Measurements from ENCODE around the gene NXPH3.

Gene NXPH3

DNA sequence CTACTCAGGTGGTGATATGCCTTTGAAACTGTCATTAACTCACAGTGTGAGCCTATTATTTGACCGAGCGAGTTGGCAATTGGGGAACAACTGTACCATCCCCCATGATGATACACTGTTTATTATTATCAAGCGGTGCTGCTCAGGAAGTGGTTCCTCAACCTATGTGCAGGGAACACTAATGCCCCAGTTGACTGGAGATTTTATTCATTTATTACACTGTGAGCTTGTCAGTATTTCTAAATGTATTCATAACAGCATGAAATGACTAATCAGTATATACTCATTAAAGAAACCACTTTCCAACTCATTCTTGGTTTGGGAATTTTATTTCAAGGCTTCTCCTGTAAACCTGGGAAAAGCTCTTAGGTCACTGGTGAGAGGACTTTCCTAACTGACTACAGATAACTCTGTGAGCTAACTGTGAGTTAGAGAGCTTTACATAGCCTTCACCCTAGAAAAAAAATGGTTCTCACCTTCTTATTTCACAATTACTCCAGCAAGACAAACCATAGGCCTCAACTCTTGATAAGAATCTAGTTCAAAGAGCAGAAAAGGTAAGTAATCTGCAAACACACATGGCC is 42.4 kb downstream of the NXPH3 start:
- DNase-seq (ENCODE audit: extremely low read depth, low read depth) = no peak
- H3K4me3 ChIP-seq (replicated peaks; ENCODE audit: low read depth, low read length) = no peak overlapping the region
- TF ChIP-seq, protein P1, sequence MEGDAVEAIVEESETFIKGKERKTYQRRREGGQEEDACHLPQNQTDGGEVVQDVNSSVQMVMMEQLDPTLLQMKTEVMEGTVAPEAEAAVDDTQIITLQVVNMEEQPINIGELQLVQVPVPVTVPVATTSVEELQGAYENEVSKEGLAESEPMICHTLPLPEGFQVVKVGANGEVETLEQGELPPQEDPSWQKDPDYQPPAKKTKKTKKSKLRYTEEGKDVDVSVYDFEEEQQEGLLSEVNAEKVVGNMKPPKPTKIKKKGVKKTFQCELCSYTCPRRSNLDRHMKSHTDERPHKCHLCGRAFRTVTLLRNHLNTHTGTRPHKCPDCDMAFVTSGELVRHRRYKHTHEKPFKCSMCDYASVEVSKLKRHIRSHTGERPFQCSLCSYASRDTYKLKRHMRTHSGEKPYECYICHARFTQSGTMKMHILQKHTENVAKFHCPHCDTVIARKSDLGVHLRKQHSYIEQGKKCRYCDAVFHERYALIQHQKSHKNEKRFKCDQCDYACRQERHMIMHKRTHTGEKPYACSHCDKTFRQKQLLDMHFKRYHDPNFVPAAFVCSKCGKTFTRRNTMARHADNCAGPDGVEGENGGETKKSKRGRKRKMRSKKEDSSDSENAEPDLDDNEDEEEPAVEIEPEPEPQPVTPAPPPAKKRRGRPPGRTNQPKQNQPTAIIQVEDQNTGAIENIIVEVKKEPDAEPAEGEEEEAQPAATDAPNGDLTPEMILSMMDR (IDR thresholded peaks at IDR 0.05; ENCODE audit: low read depth, low read length, missing control alignments) = no peak

DNA sequence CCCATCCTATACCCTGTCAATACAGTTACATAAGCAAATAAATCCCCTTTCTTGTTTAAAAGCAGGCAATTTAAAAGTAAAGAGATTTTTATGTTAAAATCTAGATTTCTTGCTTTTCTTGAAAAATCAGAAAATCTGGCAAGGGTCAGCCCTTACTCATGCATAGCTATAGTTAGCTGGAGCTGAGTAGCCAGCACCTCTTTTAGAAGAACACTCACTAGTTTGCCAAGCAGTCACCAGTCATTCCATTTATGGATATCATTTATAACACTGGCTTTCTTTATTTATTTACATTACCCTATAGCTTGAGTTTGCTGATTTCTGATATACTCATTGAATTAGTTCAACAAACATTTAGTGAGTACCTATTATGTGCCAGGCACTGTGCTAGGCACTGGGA is 45.7 kb downstream of the NXPH3 start:
- H3K4me3 ChIP-seq (replicated peaks; ENCODE audit: low read depth, low read length) = no peak overlapping the region
- TF ChIP-seq, protein P1 (IDR thresholded peaks at IDR 0.05; ENCODE audit: low read depth, low read length, missing control alignments) = no peak
- no peak for DNase-seq (ENCODE audit: extremely low read depth, low read depth)

DNA sequence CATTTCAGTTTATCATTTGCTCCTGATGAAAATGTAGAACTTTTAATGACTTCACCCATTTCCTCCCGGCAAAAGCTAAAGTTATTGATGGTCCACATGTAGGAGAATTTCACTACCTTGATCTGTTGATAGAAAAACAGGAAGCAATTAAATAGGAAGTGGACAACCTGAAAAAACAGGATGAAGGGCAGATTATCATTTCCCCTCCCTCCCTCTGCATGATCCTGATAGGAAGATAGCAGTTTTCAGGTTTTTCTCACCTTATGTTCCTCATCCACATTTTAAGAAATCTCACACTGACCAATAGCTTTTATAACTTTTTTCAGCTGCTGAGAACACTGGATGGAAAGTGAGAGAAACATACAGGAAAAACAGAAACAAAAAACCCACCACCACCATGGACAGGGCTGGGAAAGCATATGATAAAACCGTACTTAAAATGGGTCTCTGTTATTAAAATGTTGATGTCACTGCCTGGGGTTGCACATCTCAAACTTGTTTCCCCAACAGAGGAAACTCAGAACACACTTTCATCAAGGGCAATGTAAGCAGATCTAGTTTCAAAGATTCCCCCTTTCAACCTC is 46.4 kb downstream of the NXPH3 start:
- DNase-seq (ENCODE audit: extremely low read depth, low read depth) = no peak
- TF ChIP-seq, protein P1 (IDR thresholded peaks at IDR 0.05; ENCODE audit: low read depth, low read length, missing control alignments) = no peak
- H3K4me3 ChIP-seq (replicated peaks; ENCODE audit: low read depth, low read length) = no peak overlapping the region

DNA sequence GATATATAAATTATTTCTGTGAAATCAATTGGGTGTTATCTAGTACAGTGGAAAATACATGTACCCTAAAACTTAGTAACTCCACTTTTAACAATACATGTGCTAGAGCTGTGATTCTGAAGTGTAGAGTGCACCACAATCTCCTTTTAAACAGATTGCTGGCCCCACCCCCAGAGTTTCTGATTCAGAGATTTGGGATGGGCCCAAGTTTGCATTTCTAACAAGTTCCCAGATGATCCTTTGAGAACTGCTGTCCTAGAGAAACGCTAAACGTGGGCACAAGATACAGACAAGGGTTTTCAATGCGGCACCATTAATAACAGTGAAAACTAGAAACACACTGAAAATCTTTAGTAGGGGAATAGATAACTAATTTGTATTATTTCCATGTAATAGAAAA is 49.2 kb downstream of the NXPH3 start:
- H3K4me3 ChIP-seq (replicated peaks; ENCODE audit: low read depth, low read length) = no peak overlapping the region
- DNase-seq (ENCODE audit: extremely low read depth, low read depth) = peak; percentile 21
- TF ChIP-seq, protein P1 (IDR thresholded peaks at IDR 0.05; ENCODE audit: low read depth, low read length, missing control alignments) = no peak

DNA sequence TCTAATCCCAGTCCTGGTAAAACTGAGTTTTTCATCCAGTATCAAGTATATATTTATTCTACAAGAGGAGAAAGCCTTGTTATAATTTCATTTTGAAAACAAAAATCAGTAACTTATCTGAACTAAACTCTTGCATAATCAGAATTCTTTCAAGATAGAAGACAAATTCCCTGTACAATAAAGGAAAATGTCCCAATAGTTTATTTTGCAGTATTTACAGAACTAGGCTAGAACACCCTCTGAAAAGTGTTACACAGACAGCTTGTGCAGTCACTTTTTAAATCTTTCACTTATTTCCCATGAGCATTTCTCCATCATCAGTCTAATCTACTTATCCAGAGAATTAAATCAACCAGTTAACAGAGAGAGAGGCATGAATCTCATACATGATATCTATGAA is 53.8 kb downstream of the NXPH3 start:
- no peak for DNase-seq (ENCODE audit: extremely low read depth, low read depth)
- no peak overlapping the region for H3K4me3 ChIP-seq (replicated peaks; ENCODE audit: low read depth, low read length)
- TF ChIP-seq, protein P1 (IDR thresholded peaks at IDR 0.05; ENCODE audit: low read depth, low read length, missing control alignments) = no peak

DNA sequence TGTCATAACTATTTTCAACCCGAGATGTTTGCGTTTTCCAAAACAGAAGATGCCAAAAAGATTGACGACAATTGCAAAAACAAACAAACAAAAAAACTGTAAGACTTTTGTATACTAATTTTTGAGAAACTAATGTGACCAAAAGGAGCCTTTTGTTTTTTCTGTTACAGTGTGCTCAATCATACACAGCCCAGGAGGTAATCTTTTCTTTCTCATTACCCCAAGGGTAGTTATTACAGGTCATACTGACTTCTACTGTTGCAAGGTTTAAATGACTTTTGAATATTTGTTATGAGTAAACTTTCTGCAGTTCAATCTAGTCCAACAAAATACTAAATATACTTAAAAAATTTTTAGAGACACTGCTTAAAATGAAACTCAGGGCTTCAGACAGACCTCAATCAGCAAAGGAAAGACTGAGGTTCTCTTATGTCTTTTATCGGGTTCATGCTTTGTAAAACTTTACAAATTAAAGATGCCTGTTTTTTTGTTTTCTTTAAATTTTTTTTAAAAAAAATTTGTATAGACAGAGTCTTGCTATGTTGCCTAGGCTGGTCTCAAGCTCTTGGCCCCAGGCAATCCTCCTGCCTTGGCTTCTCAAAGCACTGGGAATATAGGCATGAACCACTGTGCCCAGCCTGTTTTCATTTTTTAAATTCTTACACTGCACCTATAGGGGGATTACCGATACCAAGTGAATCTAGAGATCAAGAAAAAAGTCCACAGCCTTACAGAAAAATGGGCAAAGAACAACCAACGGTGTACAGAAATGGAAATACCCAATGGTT is 54.6 kb downstream of the NXPH3 start:
- H3K4me3 ChIP-seq (replicated peaks; ENCODE audit: low read depth, low read length) = no peak overlapping the region
- DNase-seq (ENCODE audit: extremely low read depth, low read depth) = no peak
- TF ChIP-seq, protein P1 (IDR thresholded peaks at IDR 0.05; ENCODE audit: low read depth, low read length, missing control alignments) = no peak

All from HFF-Myc (cell line).